SH-SY5Y (cell line): Measurements from ENCODE around the gene NEU4.

ENCODE experiments used
- GATA2 ChIP-seq: IDR thresholded peaks from 2 replicates; pipeline ENCODE4 v1.6.1; 2011; ENCODE audit warnings: mild to moderate bottlenecking, low read depth, low read length
- GATA3 ChIP-seq: IDR thresholded peaks from 2 replicates; pipeline ENCODE4 v1.6.1; 2011; ENCODE audit warnings: low read depth, mild to moderate bottlenecking, low read length, moderate library complexity

Gene NEU4

GRCh38 chr2:241865957-241866789, 57.2 kb downstream of the NEU4 start:
- TF ChIP-seq GATA2 = no peak
- no peak for TF ChIP-seq GATA3
